ENCODE results near the gene TMEFF1. TPM values are rescaled to one million over a fixed set of nuclear protein-coding genes. Genes with fewer than 3 reads are reported as not detected.

The TMEFF1 gene
- total and polyA plus RNA-seq, 2 of the 8 experiments (the other 6 are each of a cell fraction or from before 2014, with no cell fraction given): 13.5 to 68.2 TPM

- no peak for TF ChIP-seq CHD7 (IDR thresholded peaks at IDR 0.05; ENCODE audit: insufficient replicate concordance, low read length)
- no peak for TF ChIP-seq ATF2 (IDR thresholded peaks at IDR 0.05; ENCODE audit: low read length)
- TF ChIP-seq CBX8 (IDR thresholded peaks at IDR 0.05; ENCODE audit: borderline replicate concordance, low read depth, low read length): no peak
- TF ChIP-seq CHD2 (IDR thresholded peaks at IDR 0.05; ENCODE audit: low read length): no peak
- TF ChIP-seq ZNF274 (IDR thresholded peaks at IDR 0.05; ENCODE audit: borderline replicate concordance, extremely low read depth, low read length): no peak
- no peak for TF ChIP-seq BRCA1 (IDR thresholded peaks at IDR 0.05; ENCODE audit: low read depth, low read length)
- TF ChIP-seq BCL11A (IDR thresholded peaks at IDR 0.05; ENCODE audit: low read depth in 2 of 2, low read length in 2 of 2): no peak
- TF ChIP-seq FOSL1 (IDR thresholded peaks at IDR 0.05; ENCODE audit: insufficient read depth, low read depth, low read length): no peak
- TF ChIP-seq TAF1 (IDR thresholded peaks at IDR 0.05; ENCODE audit: low read depth, low read length): no peak
- TF ChIP-seq RBBP5 (IDR thresholded peaks at IDR 0.05; ENCODE audit: borderline replicate concordance, low read depth, low read length): no peak
Measured at GRCh38 chr9:100579665-100580064, 106.7 kb downstream of the TMEFF1 start (continued).
